NCI-H2196 treated with DMSO at 0.1 percent for 48 hours (cell line): ENCODE measurements around the gene NRXN3.
"Not testable (repeated sequence)": the region's sequence is repeated elsewhere in the genome, so short reads cannot be mapped to it uniquely, and the experiment has no call there.

Source experiments
- DNase-seq: peaks from one replicate; lab custom pipeline; 2025; ENCODE audit not compliant: unreplicated experiment; lab: John Stamatoyannopoulos, UW

NRXN3 gene

DNA sequence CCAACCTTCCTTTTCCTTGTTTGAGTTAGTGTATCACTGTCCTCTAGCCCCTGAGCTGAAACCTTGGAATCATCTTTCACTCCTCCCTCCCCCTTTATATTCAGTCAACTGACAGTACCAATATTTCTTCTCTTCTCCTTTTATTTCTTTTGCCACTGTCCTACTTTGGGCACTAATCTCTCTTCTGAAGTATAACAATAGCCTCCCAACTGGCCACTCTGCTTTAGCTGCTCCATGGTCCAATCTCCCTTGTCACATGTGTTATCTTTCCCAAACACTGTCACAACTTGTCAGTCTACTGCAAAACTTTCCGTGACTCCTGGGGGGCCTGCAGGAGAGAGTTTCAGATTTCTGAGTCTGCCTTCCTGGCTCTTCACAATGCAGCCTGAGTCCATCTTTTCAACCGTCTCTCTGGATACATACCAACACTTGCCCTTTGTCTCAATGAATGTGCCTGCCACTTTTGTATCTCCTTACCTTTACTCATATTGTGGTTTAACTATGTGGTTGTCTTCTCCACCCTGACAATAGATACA is 1570.0 kb downstream of the NRXN3 start:
- no peak for DNase-seq

DNA sequence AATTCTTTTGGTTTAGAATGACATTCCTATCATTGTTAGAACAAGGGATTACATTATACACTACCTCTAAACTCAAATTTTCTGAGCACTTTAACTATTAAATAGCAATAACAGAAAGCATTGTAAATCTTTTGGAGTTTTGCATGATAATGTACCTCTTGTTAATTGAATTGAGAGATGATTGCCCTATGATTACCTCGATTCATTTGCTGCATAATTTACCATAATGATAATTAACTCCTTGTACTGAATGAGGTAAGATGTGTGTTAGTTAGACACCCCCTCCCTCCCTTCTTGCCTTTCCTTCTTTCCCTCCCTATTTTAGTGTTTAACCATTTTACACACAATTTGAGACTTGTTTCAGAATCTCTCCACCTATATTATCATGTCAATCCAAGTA is 1572.0 kb downstream of the NRXN3 start:
- no peak for DNase-seq

DNA sequence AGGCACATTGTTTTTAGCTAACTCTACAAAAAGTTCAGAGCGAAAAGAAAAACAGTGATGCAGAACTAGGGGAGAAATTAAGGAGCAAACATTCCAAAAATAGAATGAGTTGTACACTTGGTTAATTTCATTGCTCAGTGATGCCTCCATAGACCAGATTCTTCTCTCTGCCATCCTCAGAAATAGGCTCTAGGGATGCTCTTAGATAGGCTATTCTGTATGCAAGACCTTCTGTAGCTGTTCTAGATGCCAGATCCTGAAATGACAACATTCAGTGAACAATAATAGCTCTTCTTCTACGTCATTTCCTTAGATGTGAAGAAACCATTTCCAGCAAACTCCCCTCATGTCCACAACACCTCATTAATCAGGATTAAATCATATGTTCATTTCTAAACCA is 1574.9 kb downstream of the NRXN3 start:
- no peak for DNase-seq

DNA sequence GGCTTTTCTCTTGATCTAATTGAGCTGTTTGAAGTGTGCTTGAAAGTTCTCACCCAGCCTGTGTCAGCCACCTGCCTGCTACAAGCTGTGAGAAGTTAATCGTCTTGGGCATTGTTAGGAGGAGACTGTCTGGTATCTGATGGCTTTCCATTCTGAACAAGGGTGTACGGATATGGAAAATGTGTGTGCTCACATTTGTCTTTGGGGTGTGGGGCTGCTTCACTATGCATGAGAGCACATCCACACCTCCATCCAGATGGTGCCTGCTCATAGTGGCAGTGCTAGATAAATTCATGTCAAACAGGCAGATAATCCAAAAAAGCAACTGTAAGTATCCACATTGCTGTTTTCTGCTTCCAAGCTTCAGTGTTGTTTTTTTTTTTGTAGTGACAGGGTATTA is 1578.9 kb downstream of the NRXN3 start:
- DNase-seq, result no peak

DNA sequence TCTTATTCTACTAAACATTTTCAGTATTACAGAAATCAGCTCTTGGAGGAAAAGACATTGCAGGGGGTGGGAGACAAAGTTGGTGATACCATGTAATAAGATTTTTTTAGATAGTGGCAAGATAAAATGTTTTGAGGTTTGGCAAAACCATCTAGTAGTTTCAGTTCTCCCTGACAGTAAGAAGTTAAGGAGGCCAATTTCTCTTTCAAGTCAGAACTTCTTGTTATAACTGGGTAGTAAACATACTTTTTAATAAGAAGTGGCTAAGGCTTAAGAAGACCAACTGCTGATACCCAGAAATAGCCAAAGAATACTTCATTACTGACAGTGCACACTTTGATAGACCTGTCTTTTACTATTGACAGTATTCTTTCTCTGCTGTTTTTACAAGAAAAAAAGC is 1588.8 kb downstream of the NRXN3 start:
- DNase-seq, result no peak

DNA sequence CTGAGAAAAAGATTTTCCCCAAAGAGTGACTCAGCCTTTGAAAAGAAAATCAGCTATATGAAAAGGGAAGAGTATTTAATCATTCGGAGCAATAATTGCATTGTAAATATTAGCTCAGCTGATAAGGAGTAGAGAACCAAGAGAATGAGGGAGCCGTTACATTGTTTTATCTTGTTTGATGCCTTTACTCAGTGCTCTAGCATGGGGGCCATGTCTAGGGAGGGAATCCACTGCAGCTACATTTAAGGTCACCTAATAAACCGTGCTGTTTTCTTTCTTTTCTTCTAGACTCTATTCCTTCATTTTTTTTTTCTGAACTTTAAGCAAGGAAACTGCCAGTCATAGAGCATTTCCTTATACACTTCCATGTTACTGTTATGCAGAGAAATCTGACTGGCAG is 1594.2 kb downstream of the NRXN3 start:
- no peak for DNase-seq

DNA sequence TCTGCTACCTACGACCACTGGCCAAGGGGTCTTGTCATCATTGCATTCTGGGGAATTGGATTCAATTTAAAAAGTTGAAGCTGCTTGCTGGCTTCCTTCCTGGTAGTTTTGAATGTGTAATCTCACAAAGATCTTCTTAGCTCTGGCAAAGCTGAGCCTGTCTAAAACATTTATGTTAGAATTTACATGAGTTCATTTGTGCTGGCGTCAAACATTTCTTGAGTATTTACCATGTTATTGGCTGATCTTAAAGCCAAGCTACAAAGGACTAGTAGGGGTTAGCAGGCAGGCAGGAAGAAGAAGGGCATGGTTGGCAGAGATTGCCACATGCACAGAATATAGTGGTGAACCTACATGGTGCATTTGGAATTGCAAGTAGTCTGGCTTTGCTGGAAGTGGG is 1596.3 kb downstream of the NRXN3 start:
- no peak for DNase-seq

DNA sequence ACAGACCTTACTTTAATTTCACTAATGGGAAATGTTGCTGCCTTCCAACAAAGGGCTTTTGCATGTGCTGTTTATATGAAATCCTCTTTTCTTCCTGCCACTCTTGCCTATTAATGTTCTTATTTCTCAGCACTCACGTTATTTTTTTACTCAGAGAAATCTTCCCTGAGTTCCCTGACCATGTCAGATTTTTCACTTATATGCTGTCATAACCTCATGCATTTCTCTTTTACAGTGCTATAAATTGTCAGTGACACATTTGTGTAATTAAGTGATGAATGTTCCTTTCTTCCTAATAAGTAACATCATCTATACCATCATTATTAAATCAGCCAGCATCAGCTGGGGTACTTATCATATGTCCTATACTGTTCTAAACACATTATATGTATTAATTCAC is 1597.1 kb downstream of the NRXN3 start:
- no peak for DNase-seq

DNA sequence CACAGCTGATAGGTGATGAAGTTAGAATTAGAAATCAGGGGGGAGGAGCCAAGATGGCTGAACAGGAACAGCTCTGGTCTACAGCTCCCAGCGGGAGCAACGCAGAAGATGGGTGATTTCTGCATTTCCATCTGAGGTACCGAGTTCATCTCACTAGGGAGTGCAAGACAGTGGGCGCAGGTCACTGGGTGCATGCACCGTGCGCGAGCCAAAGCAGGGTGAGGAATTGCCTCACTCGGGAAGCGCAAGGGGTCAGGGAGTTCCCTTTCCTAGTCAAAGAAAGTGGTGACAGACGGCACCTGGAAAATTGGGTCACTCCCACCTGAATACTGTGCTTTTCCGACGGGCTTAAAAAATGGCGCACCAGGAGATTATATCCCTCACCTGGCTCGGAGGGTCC is 1597.5 kb downstream of the NRXN3 start:
- DNase-seq, result not testable (repeated sequence)

DNA sequence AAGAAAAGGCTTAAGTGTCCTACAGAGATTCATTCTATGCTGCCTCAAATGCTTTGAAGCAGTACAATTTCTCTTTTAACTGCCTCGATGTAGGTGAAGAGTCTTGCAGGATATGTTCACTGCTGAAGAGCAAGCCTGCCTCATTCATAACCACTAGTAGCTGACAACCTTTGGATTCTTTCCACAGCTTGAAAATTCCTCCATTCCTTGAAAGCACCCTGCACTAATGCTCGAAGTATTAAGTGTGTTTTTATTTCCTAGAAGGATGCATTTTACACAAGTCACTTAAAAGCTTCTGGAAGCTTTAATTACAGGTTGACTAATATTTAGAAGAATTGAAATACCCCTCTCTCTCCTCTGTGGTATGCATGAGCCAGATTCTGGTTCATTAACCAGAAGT is 1611.7 kb downstream of the NRXN3 start:
- DNase-seq, result no peak

DNA sequence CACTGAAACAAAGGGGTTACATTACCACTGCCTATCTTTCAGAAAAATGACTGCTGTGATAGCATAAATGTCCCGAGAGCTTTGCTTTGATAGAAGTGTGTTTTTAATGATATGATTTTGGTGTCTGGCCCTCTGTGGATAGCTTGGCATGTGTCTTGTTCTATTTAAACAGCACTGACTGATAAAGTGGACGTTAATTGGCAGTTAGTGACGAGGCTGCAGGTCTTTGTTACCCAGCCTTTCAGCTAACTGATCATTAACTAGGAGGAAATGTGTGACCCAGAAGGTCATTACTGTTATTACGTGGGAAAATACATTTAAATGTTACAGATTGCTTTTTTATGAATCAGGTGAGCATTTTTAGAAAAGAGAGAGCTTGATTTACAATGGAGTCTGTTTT is 1612.9 kb downstream of the NRXN3 start:
- DNase-seq, result no peak

DNA sequence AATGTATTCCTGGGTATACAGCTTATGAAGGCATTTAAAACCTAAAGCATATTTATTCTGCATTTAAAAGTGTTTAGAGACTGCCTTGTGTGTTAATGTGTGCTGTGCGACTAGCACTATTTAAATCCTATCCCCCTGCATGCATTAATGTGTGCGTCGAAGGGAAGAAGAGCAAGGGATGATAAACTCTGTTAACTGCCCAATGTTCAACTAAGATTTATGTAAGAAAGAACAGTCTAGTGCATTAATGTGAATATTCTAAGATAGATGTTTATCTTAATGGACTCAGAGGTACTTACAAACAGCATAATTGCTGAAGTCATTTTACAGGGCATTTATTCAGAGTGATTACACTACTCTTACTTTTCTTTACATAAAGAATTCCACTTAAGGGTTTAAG is 1616.3 kb downstream of the NRXN3 start:
- DNase-seq, result no peak

DNA sequence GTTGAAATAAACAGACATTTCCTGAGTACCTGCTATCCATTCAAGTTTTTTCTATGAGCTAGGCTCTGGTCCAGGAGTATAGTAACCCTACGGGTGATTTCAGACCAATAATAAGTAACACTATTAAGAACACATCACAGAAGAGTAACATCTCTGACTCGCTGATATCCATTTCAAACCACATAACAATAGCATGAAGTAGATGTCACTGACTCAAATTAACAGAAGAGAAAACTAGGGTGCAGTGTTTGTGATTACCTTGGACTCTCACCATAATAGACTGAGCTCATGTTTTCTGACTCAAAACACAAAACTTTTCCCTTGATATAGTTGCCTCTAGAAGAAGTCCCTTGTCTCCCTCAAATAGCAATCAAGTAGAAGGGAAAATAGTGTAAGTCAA is 1618.2 kb downstream of the NRXN3 start:
- no peak for DNase-seq

DNA sequence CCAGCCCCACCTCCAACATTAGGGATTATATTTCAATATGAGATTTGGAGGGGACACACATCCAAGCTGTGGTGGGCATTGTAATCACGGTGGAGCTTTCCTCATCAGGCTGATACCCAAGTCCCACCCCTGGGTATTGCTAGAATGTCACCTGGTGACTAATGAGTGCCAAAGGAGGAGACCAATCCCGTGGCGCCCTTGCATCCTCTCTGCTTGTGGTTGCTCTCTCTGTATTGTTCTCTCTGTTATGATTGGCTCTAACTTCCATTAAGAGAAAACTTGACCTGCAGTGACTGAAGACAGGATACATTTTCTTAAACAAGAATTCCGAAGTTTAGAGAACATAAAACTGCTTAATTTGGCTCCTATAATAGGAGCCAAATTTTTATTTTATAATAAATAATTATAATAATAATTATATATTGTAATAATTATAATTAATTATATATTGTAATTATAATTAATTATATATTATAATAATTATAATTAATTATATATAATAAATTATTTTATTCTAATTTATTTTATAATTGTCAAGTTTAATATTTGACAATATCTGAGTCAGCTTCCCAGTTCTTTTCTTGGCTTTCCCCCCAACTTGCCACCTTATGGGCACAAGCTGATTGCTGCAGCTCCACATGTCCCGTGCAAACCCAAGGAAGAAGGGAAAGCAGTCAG is 1621.0 kb downstream of the NRXN3 start:
- no peak for DNase-seq

DNA sequence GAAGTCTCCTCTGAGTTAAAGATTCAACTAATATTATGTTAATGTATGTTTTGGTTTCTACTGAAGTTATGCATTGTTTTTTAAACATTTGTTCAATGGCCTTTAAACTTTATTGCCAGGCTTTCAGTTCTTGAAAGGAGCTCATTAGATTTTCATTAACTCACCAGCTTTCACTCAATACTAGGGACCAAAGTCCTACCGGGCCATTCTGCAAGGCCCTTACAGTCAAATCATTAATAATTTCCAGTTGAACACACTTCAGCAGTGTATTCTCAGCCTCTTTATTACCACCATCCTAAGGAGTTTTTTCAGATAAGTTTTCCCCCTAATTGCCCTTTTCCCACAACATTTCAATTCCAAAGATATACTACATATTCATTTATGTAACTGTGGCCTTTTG is 1631.9 kb downstream of the NRXN3 start:
- no peak for DNase-seq

DNA sequence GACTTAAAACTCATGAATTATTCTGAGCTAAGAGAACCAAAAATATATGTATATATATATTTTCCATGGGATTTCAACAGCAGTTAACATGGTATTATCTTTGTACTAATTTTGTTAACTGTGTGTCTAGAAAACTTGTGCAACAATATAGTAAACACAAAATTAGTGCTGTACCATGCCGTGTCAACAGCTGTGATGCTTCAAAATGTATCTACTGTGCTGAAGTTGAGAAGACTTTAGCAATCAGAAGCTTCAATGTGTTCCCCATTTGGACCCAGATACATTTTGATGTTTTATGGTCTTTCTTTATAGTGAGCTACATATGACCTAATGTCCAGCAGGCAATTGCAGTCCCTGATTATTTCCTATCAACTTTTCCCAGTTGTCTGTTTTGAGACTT is 1635.5 kb downstream of the NRXN3 start:
- no peak for DNase-seq

DNA sequence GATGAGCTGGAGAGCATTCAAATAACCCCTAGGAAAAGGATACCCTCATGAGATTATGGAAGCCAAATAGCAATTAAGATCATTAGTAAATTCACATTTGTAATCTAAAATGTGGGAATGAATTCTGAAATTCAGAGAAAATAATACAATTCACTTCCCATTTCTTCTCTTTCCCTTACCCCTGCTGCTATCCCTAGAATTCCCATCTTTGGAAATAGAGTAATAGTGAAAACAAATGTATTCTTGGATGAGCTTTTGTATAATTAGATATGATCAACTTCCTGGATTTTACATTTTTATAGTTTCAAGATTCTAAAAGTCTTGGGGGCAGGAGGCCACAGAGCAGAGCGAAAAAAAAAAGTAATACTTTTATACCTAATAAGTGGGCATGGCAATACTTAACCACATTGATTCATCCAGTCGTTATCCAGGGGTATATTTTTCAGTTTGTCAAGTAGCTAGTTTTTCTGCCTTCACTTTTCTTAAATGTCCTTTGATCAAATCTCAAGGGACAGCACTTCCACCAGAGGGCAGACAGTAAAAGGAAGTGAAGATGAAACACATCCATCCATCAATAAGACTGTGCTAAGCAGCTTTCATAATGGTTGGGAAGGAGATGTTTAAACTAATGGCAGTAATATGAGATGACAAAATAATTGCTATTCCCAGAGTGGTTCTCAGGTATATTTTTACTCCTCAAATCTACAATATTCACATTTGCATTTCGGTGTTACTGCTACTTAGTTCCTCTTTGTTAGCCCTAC is 1639.9 kb downstream of the NRXN3 start:
- DNase-seq, result no peak

DNA sequence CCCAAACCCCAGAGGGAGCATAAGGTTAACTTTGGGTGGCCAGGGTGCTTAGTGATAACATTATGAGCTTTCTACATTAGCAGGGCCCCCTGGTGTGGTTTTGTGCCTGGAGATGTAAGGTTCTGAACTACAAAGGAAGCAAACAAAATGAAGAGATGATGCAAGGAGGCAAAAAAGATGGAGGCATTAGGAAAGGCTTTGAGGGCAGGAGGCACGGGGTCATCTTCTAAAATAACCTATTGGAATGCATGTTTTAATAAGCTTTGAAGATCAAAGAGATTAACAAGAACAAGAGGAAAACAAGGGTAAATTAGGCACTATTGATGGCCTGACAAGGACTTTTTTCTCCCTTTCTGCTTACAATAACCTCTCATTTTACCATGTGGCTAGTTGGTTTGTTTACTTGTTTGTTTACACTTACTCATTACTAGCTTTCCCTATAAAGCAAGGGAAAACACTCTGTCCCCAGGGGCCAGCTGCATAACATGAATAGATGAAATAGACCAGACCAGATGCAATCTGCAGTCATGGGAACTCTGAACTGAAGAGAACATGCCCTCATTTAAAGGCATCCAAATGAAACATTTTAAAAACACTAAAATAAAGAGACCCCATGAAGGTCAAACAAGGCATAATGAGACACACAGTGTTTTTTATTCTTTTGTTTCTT is 1650.8 kb downstream of the NRXN3 start:
- DNase-seq, result no peak

DNA sequence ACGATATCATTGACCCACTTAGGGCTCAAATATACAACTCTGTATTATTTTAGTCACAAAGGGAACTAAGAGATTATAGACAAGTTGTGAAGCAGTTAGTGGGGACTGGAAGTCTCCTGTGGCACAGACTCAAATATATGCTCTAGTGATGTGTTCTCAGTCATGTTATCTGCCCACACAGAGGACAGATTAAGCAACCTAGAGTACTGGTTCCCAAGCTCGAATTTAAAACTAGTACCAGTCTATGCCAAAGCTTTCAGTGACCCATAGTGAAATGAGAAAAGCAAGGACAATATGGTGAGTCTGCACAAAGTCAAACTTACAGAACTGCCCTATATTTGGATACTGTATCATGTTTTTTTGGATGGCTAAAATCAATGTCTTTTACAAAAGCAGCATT is 1651.9 kb downstream of the NRXN3 start:
- no peak for DNase-seq

DNA sequence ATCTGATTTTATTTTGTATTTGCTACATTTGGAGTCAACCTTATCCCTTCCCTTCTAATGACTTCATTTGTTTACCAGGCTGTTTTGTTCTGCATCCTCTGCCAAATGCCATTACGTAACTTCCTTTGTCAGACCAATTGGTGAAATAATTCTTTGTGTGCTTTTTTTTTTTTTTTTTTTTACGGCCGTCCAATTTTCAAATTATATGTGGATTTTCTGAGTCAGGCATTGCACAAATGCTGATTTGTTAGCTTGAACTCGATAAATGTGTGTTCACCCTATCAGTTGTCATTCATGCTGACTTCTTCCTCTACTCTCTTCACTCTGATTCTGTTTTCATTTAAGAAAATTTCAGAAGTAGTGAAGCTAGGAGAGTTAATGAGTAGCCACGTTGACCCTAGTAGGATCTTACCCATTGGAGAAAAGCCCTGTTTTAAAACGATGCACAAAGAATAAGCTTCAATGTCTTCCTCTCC is 1654.9 kb downstream of the NRXN3 start:
- DNase-seq, result no peak

DNA sequence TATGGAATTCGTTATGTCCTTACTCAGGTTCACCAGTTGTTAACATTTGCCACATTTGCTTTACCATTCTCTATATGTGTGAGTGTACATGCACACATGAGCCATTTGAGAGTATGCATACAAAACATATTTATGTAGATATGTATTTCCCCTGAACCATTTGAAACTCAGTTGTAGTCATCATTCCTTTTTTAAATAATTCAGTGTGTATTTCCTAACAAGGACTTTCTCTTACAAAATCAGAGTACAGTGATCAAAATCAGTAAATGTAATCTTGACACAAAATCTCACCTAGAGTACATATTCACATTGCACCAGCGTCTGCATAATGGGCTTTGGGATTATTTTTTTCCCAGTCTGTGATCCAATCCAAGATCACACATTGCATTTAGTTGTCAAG is 1656.2 kb downstream of the NRXN3 start:
- no peak for DNase-seq
